Keratinocyte (primary cell): ENCODE results near the gene STRAP. TPM values are rescaled to one million over a fixed set of nuclear protein-coding genes. Genes with fewer than 3 reads are reported as not detected.

Source experiments
- DNase-seq: peaks from one replicate; pipeline ENCODE4 v3.0.0-alpha.2; 2011; ENCODE audit warnings: low read depth, missing footprints, low spot score
- FAIRE-seq: peaks from 2 replicates; lab custom pipeline; 2011; peaks lifted over from hg19 to GRCh38; lab: Jason Lieb, UNC
- H2AFZ ChIP-seq: 2 replicates; pipeline ENCODE4 v1.6.0; 2012; ENCODE audit warnings: low read length, control low read depth, inconsistent platforms; ENCODE audit not compliant: control insufficient read depth
- H3K27ac ChIP-seq: 2 replicates; pipeline ENCODE4 v1.5.1; 2011; ENCODE audit warnings: low read length; ENCODE audit not compliant: control insufficient read depth, insufficient read depth
- H3K27me3 ChIP-seq: 3 replicates; pipeline ENCODE4 v1.6.0; 2011; ENCODE audit warnings: low read length; ENCODE audit not compliant: control insufficient read depth, insufficient read depth; ENCODE audit errors: extremely low read depth
- H3K36me3 ChIP-seq, 2 experiments: 2 replicates in 1 of 2; 3 replicates in 1 of 2; pipeline ENCODE4 v1.5.1; 2011; ENCODE audit warnings: low read length in 2 of 2, mild to moderate bottlenecking in 1 of 2; ENCODE audit not compliant: control insufficient read depth in 2 of 2, insufficient read depth in 2 of 2; ENCODE audit errors: extremely low read depth in 1 of 2
- H3K4me1 ChIP-seq: 3 replicates; pipeline ENCODE4 v1.5.1; 2011; ENCODE audit warnings: low read length; ENCODE audit not compliant: control insufficient read depth, insufficient read depth; ENCODE audit errors: extremely low read depth
- H3K4me2 ChIP-seq: 3 replicates; pipeline ENCODE4 v1.6.0; 2011; ENCODE audit warnings: low read depth, low read length; ENCODE audit not compliant: control insufficient read depth, insufficient read depth; ENCODE audit errors: extremely low read depth
- H3K4me3 ChIP-seq, 3 experiments: fragments of 200-600 bp in 1 of 3; sonication (generic) in 1 of 3; 2 replicates in 2 of 3; 3 replicates in 1 of 3; pipeline ENCODE4 v1.5.1; 2011 to 2016; ENCODE audit warnings: low read length in 3 of 3, mild to moderate bottlenecking in 3 of 3, control low read depth in 2 of 3, inconsistent platforms in 1 of 3, low read depth in 1 of 3, mixed read lengths in 1 of 3, mixed run types in 1 of 3, moderate library complexity in 1 of 3; ENCODE audit not compliant: control insufficient read depth in 2 of 3, insufficient read depth in 2 of 3; ENCODE audit errors: extremely low read depth in 1 of 3
- H3K79me2 ChIP-seq: 2 replicates; pipeline ENCODE4 v1.6.0; 2012; ENCODE audit warnings: low read length; ENCODE audit not compliant: control insufficient read depth, insufficient read depth
- H3K9ac ChIP-seq: 3 replicates; pipeline ENCODE4 v1.6.0; 2011; ENCODE audit warnings: low read length; ENCODE audit not compliant: control insufficient read depth, insufficient read depth; ENCODE audit errors: extremely low read depth
- H3K9me1 ChIP-seq: 3 replicates; pipeline ENCODE4 v1.6.0; 2011; ENCODE audit warnings: low read length; ENCODE audit not compliant: control insufficient read depth, insufficient read depth; ENCODE audit errors: extremely low read depth
- H3K9me3 ChIP-seq: 2 replicates; pipeline ENCODE4 v1.5.1; 2012; ENCODE audit warnings: low read depth, low read length; ENCODE audit not compliant: control insufficient read depth
- H4K20me1 ChIP-seq: 3 replicates; pipeline ENCODE4 v1.6.0; 2011; ENCODE audit warnings: low read length; ENCODE audit not compliant: control insufficient read depth, insufficient read depth; ENCODE audit errors: extremely low read depth
- CTCF ChIP-seq, 3 experiments: IDR thresholded peaks in 1 of 3; conservative IDR thresholded peaks in 1 of 3; optimal IDR thresholded peaks in 1 of 3; 2 replicates in 2 of 3; 3 replicates in 1 of 3; pipeline versions ENCODE3 to v1.5.1; 2011; ENCODE audit warnings: low read length in 3 of 3, mild to moderate bottlenecking in 3 of 3, moderate library complexity in 2 of 3, control low read depth in 1 of 3, inconsistent platforms in 1 of 3; ENCODE audit not compliant: insufficient read depth in 2 of 3; ENCODE audit errors: extremely low read depth in 1 of 3
- EZH2 ChIP-seq: IDR thresholded peaks from one replicate; pipeline ENCODE4 v1.6.1; 2012; ENCODE audit warnings: inconsistent platforms, mild to moderate bottlenecking, low read length, moderate library complexity
- dilution Hi-C: fragments of 300-500 bp; cut with MboI; formaldehyde crosslinking; loops from one replicate; pipeline ENCODE4 v1.7.0; 2020; ENCODE audit warnings: low sequenced_read_pairs; ENCODE audit not compliant: extremely low pct_ligation_motif_present
- polyA plus RNA-seq, 5 experiments: library from polyadenylated mRNA; depleted of rRNA in 3 of 5; stranded (reverse) in 3 of 5; stranded (forward) in 1 of 5; unstranded in 1 of 5; fragments of >200 nt; gene quantifications; 1 replicate in 1 of 5; 2 replicates in 3 of 5; 3 replicates in 1 of 5; pipeline versions ENCODE4 v1.2.1 to v1.2.3, GENCODE V29; 2011 to 2012; ENCODE audit warnings: missing spikeins in 2 of 5, low read depth in 1 of 5, low replicate concordance in 1 of 5

Gene STRAP
- polyA plus RNA-seq, 1 donor (not counting 4 experiments of a cell fraction or from before 2014, with no cell fraction given) = 210 TPM

GRCh38 chr12:15918066-15918465 lies 35.9 kb downstream of the STRAP start:
- Histone ChIP-seq H3K9me3 (no peaks in the 10 kb centered on the region), H3K9ac (no peak overlapping the region), H3K9me1 (no peaks in the 10 kb centered on the region), H3K27me3 (no peaks in the 10 kb centered on the region), H3K79me2 (peaks cover 3% of the 10 kb centered on the region), H2AFZ (no peak overlapping the region), H3K4me2 (no peak overlapping the region), H4K20me1 (no peaks in the 10 kb centered on the region), H3K4me3 (no peak overlapping the region), H3K4me1 (no peaks in the 10 kb centered on the region), H3K27ac (no peak overlapping the region), H3K36me3 (no peaks in the 10 kb centered on the region)
- no peak for DNase-seq
- TF ChIP-seq CTCF (optimal IDR thresholded peaks at IDR 0.05 in 1 of 3, IDR thresholded peaks at IDR 0.05 in 1 of 3, conservative IDR thresholded peaks at IDR 0.05 in 1 of 3; ENCODE audit: extremely low read depth in 1 of 3, insufficient read depth in 2 of 3, low read length in 3 of 3) (no peak), EZH2 (no peak)
- no peak for FAIRE-seq
- dilution Hi-C loops = no loop called here

GRCh38 chr12:15919418-15919817 lies 37.2 kb downstream of the STRAP start:
- Histone ChIP-seq H3K4me1 (no peaks in the 10 kb centered on the region), H3K9me3 (no peaks in the 10 kb centered on the region), H3K36me3 (no peaks in the 10 kb centered on the region), H3K9ac (no peak overlapping the region), H3K9me1 (no peaks in the 10 kb centered on the region), H3K4me2 (no peak overlapping the region), H4K20me1 (no peaks in the 10 kb centered on the region), H3K27me3 (no peaks in the 10 kb centered on the region), H3K27ac (no peak overlapping the region), H2AFZ (no peak overlapping the region), H3K4me3 (no peak overlapping the region), H3K79me2 (peaks cover 3% of the 10 kb centered on the region)
- dilution Hi-C loops = no loop called here
- FAIRE-seq (no peak), DNase-seq (no peak)
- no peak for TF ChIP-seq CTCF (optimal IDR thresholded peaks at IDR 0.05 in 1 of 3, IDR thresholded peaks at IDR 0.05 in 1 of 3, conservative IDR thresholded peaks at IDR 0.05 in 1 of 3; ENCODE audit: extremely low read depth in 1 of 3, insufficient read depth in 2 of 3, low read length in 3 of 3)
- TF ChIP-seq EZH2 = no peak
